Inferior parietal cortex (tissue), 1 donor: ENCODE results near the gene FOXP3.

Experiments used
- DNase-seq: peaks from one replicate; pipeline ENCODE4 v3.0.0-alpha.2; 2016; ENCODE audit errors: extremely low spot score

FOXP3 gene

GRCh38 chrX:49250066-49250465 is 14.4 kb downstream of the FOXP3 start:
- DNase-seq, result no peak

GRCh38 chrX:49249616-49250015 is 14.9 kb downstream of the FOXP3 start:
- DNase-seq, result no peak

GRCh38 chrX:49249071-49249470 is 15.4 kb downstream of the FOXP3 start:
- DNase-seq, result no peak

GRCh38 chrX:49247916-49248811 is 16.3 kb downstream of the FOXP3 start:
- DNase-seq, result no peak

GRCh38 chrX:49247346-49247745 is 17.2 kb downstream of the FOXP3 start:
- DNase-seq, result no peak

- DNase-seq, result no peak
Measured at GRCh38 chrX:49246541-49246940, 18.0 kb downstream of the FOXP3 start.

- no peak for DNase-seq
Measured at GRCh38 chrX:49244207-49244606, 20.3 kb downstream of the FOXP3 start.

GRCh38 chrX:49243166-49243565 is 21.3 kb downstream of the FOXP3 start:
- DNase-seq, result no peak

- DNase-seq, result no peak
Measured at GRCh38 chrX:49242545-49243066, 21.9 kb downstream of the FOXP3 start.

- no peak for DNase-seq
Measured at GRCh38 chrX:49238735-49239134, 25.8 kb downstream of the FOXP3 start.

- no peak for DNase-seq
Measured at GRCh38 chrX:49237060-49237459, 27.4 kb downstream of the FOXP3 start.

- no peak for DNase-seq
Measured at GRCh38 chrX:49233887-49234555, 30.5 kb downstream of the FOXP3 start.

- DNase-seq, result no peak
Measured at GRCh38 chrX:49233176-49233575, 31.3 kb downstream of the FOXP3 start, which contains the start of gene CACNA1F. Gene CACNA1F (minus strand): TSS chrX:49233340. CDS start chrX:49233309, 31 bp downstream.

- DNase-seq, result no peak
Measured at GRCh38 chrX:49232525-49232924, 32.0 kb downstream of the FOXP3 start.

GRCh38 chrX:49231333-49232000 is 33.0 kb downstream of the FOXP3 start:
- DNase-seq, result no peak

GRCh38 chrX:49230500-49231232 is 33.8 kb downstream of the FOXP3 start:
- DNase-seq, result no peak

- DNase-seq, result no peak
Measured at GRCh38 chrX:49228185-49228584, 36.3 kb downstream of the FOXP3 start.

GRCh38 chrX:49227726-49228125 is 36.8 kb downstream of the FOXP3 start:
- no peak for DNase-seq

GRCh38 chrX:49226946-49227345 is 37.6 kb downstream of the FOXP3 start:
- DNase-seq, result no peak

- no peak for DNase-seq
Measured at GRCh38 chrX:49225858-49226257, 38.7 kb downstream of the FOXP3 start.

- no peak for DNase-seq
Measured at GRCh38 chrX:49221868-49222267, 42.6 kb downstream of the FOXP3 start.

GRCh38 chrX:49220100-49220499 is 44.4 kb downstream of the FOXP3 start:
- no peak for DNase-seq
